ENCODE data around the gene RAB9A.

DNA sequence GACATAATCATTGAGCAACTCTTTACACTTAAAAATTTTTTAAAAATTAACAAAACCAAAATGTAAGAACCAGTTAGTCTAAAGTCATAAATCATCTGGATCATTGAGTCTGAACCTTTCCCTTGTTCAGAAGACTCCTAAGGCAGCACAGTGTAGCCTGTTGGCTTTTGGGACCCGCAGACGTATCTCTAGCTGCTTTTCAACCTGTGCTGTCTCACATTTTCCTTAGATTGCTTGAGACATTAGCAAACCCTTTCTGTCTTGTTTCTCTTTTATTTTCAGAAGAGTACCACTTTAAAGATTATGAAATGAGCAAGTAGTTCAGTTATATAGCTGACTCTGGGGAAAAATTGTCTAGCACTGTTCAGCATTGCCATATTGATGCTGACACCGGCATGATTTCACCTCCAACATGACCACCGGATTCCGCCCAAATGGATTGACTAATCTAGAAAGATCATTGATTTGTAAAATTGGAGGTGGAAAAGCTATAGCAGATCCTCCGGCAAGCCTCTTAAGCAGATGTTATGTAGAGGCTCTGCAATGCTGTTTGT lies 27.1 kb upstream of the RAB9A start:
- TF ChIP-seq, protein P1, sequence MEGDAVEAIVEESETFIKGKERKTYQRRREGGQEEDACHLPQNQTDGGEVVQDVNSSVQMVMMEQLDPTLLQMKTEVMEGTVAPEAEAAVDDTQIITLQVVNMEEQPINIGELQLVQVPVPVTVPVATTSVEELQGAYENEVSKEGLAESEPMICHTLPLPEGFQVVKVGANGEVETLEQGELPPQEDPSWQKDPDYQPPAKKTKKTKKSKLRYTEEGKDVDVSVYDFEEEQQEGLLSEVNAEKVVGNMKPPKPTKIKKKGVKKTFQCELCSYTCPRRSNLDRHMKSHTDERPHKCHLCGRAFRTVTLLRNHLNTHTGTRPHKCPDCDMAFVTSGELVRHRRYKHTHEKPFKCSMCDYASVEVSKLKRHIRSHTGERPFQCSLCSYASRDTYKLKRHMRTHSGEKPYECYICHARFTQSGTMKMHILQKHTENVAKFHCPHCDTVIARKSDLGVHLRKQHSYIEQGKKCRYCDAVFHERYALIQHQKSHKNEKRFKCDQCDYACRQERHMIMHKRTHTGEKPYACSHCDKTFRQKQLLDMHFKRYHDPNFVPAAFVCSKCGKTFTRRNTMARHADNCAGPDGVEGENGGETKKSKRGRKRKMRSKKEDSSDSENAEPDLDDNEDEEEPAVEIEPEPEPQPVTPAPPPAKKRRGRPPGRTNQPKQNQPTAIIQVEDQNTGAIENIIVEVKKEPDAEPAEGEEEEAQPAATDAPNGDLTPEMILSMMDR (IDR thresholded peaks at IDR 0.05 in 2 of 3, conservative IDR thresholded peaks at IDR 0.05 in 1 of 3; ENCODE audit: insufficient read depth in 2 of 3, low read depth in 1 of 3, low read length in 3 of 3), result no peak
- no peak for TF ChIP-seq EZH2 (IDR thresholded peaks at IDR 0.05; ENCODE audit: borderline replicate concordance, low read depth, low read length)
- TF ChIP-seq SIX5 (IDR thresholded peaks at IDR 0.05; ENCODE audit: borderline replicate concordance in 1 of 2, insufficient read depth in 1 of 2, low read depth in 1 of 2, low read length in 2 of 2), result no peak
- TF ChIP-seq SP2 (IDR thresholded peaks at IDR 0.05; ENCODE audit: extremely low read depth, low read depth, low read length, poor library complexity, severe bottlenecking), result no peak
- no peak for TF ChIP-seq RFX5 (IDR thresholded peaks at IDR 0.05; ENCODE audit: low read depth, low read length)
- no peak for TF ChIP-seq ZNF3 (CRISPR knock-in tag; IDR thresholded peaks at IDR 0.05)
